ENCODE results near the gene CD38.

CD38 gene

DNA sequence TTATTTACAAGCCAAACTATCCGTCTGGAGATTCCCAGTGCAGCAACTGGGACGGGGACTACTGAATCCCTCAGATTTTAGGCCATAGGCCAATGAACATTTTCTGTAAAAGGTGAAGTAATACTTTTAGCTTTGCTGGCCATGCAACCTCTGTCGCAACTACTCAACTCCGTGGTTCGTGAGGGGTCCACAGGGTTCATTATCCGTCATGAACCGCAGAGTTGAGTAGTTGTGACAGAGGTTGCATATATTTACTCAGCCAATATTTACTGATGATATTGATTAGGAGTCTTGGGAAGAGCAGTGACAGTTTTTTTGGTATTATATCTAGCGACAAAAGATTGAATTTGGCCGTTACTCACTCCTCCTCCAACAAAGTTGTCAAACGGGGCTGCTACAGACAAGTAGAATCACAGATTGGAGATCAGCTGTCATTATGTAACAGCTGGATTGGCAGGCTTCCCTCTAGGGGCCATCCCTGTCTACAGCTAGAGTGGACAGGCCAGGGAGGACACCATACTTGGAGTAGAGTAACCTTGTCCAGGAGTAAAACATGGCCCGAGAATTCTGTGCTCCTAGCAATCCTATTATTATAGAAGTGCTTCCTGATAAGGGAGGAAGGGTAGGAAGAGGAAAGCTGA, 37.2 kb upstream of the CD38 start:
- no peak for TF ChIP-seq CTCF (conservative IDR thresholded peaks at IDR 0.05)
- H3K27ac ChIP-seq = no peak overlapping the region

DNA sequence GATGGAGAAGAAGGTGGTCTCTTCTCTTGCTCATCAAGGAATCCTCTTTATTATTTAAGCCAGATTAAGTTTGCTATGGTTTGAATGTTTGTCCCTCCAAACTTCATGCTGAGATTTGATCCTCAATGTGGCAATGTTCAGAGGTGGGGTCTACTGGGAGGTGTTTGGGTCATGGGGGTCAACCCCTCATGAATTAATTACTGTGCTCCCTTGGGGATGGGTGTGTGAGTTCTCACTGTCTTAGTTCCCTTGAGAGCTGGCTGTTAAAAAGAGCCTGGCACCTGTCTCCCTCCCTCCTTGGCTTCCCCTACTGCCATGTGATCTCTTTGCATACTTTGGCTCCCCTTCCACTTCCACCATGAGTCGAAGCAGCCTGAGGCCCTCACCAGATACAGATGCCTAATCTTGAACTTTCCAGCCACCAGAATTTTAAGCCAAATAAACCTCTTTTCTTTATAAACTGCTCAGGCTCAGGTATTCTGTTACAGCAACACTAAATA, 36.0 kb upstream of the CD38 start:
- no peak for TF ChIP-seq CTCF (conservative IDR thresholded peaks at IDR 0.05)
- no peak overlapping the region for H3K27ac ChIP-seq

DNA sequence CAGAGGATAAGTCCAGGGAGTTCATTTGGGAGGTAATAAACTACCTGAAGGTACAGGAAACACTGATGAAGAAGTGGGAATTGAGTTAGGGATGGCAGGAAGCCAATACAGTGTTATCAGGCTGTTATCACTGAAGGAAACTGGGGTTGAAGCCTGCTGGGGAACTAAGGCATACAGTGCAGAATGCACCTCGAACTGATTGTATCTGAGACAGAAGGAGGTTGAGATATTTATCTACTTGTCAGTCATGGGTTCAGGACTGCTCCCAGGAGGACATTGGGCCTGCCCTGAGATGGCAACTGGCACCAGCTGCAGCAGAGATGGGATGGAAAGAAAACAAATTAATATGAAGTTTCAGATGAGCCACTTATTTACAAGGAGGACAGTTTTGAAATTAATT, 35.5 kb upstream of the CD38 start:
- TF ChIP-seq CTCF (conservative IDR thresholded peaks at IDR 0.05) = no peak

GRCh38 chr4:15744016-15744545, 34.0 kb upstream of the CD38 start:
- H3K27ac ChIP-seq = no peak overlapping the region
- TF ChIP-seq CTCF (conservative IDR thresholded peaks at IDR 0.05) = no peak

More for the DNA sequence above, 35.5 kb upstream of the CD38 start:
- H3K27ac ChIP-seq = no peak overlapping the region

DNA sequence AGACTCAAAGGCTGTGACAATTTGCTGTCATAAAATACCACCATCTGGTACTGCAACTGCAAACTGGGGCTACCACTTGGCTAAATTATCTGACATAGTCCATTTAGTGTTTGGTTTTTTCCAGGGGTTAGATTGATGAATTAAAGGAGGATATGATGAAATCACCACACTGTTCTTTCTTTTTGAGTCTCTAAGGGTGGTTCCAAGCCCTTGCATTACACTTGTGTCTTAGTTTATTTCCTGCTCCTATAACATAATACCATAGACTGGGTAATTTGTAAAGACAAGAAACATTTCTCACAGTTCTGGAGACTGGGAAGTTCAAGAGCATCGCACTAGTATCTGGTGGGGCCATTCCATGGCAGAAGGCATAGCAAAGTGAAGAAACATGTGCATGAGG, 32.0 kb upstream of the CD38 start:
- H3K27ac ChIP-seq = no peak overlapping the region
- TF ChIP-seq CTCF (conservative IDR thresholded peaks at IDR 0.05) = no peak

DNA sequence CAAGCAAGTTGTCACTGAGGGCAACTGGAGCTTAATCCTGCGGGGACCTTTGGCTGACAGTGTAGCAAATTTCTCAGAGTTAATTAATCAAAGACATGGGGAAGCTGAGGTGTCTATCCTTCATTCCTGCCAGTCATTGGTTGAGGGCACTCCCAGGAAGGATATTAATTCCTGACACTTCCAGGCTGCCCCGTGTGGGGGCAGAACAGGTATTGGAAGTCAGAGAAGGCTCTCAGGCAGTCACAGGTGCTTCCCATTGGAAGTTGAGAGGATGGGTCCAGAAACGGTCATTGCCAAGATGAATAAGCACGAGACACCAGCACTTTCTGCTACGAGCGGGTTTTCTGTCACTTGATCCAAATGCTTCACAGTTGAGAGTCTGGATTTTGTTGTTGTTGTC, 29.1 kb upstream of the CD38 start:
- no peak overlapping the region for H3K27ac ChIP-seq
- TF ChIP-seq CTCF (conservative IDR thresholded peaks at IDR 0.05) = no peak

- TF ChIP-seq CTCF (conservative IDR thresholded peaks at IDR 0.05) = no peak
These were observed 27.0 kb upstream of the CD38 start for GRCh38 chr4:15751153-15751552.

More at GRCh38 chr4:15751153-15751552, 27.0 kb upstream of the CD38 start:
- no peak overlapping the region for H3K27ac ChIP-seq
